SU-DHL-6 (cell line): ENCODE measurements around the gene NOP56.
"Not testable (repeated sequence)": the region's sequence is repeated elsewhere in the genome, so short reads cannot be mapped to it uniquely, and the experiment has no call there.

Experiments
- CTCF ChIP-seq: fragments of 200-600 bp; sonication (generic); IDR thresholded peaks from one replicate; pipeline ENCODE4 v1.5.1; 2017; ENCODE audit warnings: antibody characterized with exemption, mild to moderate bottlenecking, low read length, moderate library complexity; ENCODE audit not compliant: insufficient read depth, poor library complexity, severe bottlenecking
- EZH2phosphoT487 ChIP-seq: fragments of 200-600 bp; sonication (generic), shearing (Covaris generic); conservative IDR thresholded peaks from 2 replicates; pipeline ENCODE4 v1.6.1; 2018; ENCODE audit warnings: mild to moderate bottlenecking, antibody characterized with exemption, low read length, moderate library complexity, mixed read lengths

GRCh38 chr20:2682040-2682439 lies 29.6 kb downstream of the NOP56 start:
- not testable (repeated sequence) for TF ChIP-seq CTCF, EZH2phosphoT487
